Measurements from ENCODE around the gene DGUOK.

GRCh38 chr2:73915437-73915993, 11.2 kb upstream of the DGUOK start:
- TF ChIP-seq EP300 (IDR thresholded peaks at IDR 0.05) = no peak
- TF ChIP-seq CTCF (IDR thresholded peaks at IDR 0.05) = no peak

Measured in sigmoid colon (tissue), 4 donors.